ENCODE data around the gene SBK3. TPM values are rescaled to one million over a fixed set of nuclear protein-coding genes. Genes with fewer than 3 reads are reported as not detected.
"Not testable (repeated sequence)": the region's sequence is repeated elsewhere in the genome, so short reads cannot be mapped to it uniquely, and the experiment has no call there.

The SBK3 gene
- total and polyA plus RNA-seq, 8 donors, result 0.20 to 6.2 (median 0.56) TPM; not detected in 3

- H3K4me1 ChIP-seq, result peaks cover 0 to 28% (median 7%) of the 10 kb centered on the region in 4 donors
- no peak for DNase-seq
- peaks cover 0 to 39% (median 15%) of the 10 kb centered on the region in 4 donors for H3K36me3 ChIP-seq
- H3K9me3 ChIP-seq, result no peaks in the 10 kb centered on the region
- H3K27me3 ChIP-seq, result peaks cover 0 to 15% (median 8%) of the 10 kb centered on the region in 3 donors
- no peak overlapping the region for H3K27ac ChIP-seq
- 29 to 45% (median 41%) methylated on average over 2 of the region's 2 CpGs for WGBS, 5 donors
- TF ChIP-seq POLR2AphosphoS5 (IDR thresholded peaks at IDR 0.05) (no peak), CTCF (IDR thresholded peaks at IDR 0.05) (no peak), EP300 (IDR thresholded peaks at IDR 0.05) (no peak), POLR2A (IDR thresholded peaks at IDR 0.05) (no peak)
- intact Hi-C loops (cut with DNase I; ENCODE audit: low total_unique reads), result loop anchor here (10.0 kb wide), 2 partner anchors 214 to 354 kb away; partner anchors contain the start of genes BRSK1, HSPBP1 and TNNT1
- no peak overlapping the region for H3K4me3 ChIP-seq
Measured at GRCh38 chr19:55498246-55498840, 47.0 kb downstream of the SBK3 start.

- peaks cover 0 to 32% (median 7%) of the 10 kb centered on the region in 4 donors for H3K4me1 ChIP-seq
- no peak overlapping the region for H3K27ac ChIP-seq
- no peaks in the 10 kb centered on the region for H3K9me3 ChIP-seq
- peaks cover 0 to 21% (median 9%) of the 10 kb centered on the region in 3 donors for H3K27me3 ChIP-seq
- no peak for TF ChIP-seq EP300 (IDR thresholded peaks at IDR 0.05)
- TF ChIP-seq POLR2AphosphoS5 (IDR thresholded peaks at IDR 0.05), result no peak
- TF ChIP-seq POLR2A (IDR thresholded peaks at IDR 0.05), result no peak
- TF ChIP-seq CTCF (IDR thresholded peaks at IDR 0.05), result no peak
- no peak for DNase-seq
- 76 to 85% (median 83%) methylated on average over 4 to 13 of the region's 13 CpGs for WGBS, 5 donors
- intact Hi-C loops (cut with DNase I; ENCODE audit: low total_unique reads), result loop anchor here (10.0 kb wide), 2 partner anchors 213 to 353 kb away; partner anchors contain the start of genes BRSK1, HSPBP1 and TNNT1
- no peak overlapping the region for H3K4me3 ChIP-seq
- H3K36me3 ChIP-seq, result peaks cover 0 to 39% (median 15%) of the 10 kb centered on the region in 4 donors
Measured at GRCh38 chr19:55497763-55498162, 47.6 kb downstream of the SBK3 start.

DNA sequence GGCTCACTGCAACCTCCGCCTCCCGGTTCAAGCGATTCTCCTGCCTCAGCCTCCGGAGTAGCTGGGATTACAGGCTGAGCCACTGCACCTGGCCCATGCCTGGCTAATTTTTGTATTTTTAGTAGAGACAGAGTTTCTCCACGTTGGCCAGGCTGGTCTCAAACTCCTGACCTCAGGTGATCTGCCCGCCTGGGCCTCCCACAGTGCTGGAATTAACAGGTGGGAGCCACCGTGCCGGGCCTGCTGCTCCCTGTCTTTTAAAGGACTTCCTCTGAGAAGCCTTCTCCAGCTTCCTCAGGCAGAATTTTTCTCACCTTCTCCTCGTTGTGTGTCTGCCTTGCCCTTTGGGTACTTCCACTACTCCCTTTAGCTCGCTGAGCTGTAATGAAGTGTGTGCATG is 48.5 kb downstream of the SBK3 start:
- Histone ChIP-seq H3K27me3 (peaks cover 0 to 30% (median 9%) of the 10 kb centered on the region in 3 donors), H3K4me1 (peaks cover 0 to 42% (median 13%) of the 10 kb centered on the region in 4 donors), H3K36me3 (peaks cover 0 to 38% (median 15%) of the 10 kb centered on the region in 4 donors)
- not testable (repeated sequence) for H3K27ac ChIP-seq, H3K4me3 ChIP-seq, DNase-seq, H3K9me3 ChIP-seq
- intact Hi-C loops (cut with DNase I; ENCODE audit: low total_unique reads), result loop anchor here (10.0 kb wide), 2 partner anchors 212 to 352 kb away; partner anchors contain the start of genes BRSK1, HSPBP1 and TNNT1
- WGBS, 5 donors, result 76 to 83% (median 77%) methylated on average over 10 of the region's 10 CpGs

GRCh38 chr19:55495646-55496349 is 49.5 kb downstream of the SBK3 start:
- DNase-seq, result no peak
- Histone ChIP-seq H3K4me1 (peaks cover 0 to 52% (median 23%) of the 10 kb centered on the region in 4 donors), H3K4me3 (no peak overlapping the region), H3K27me3 (peaks cover 0 to 40% (median 9%) of the 10 kb centered on the region in 3 donors), H3K27ac (no peak overlapping the region), H3K36me3 (peaks cover 0 to 28% (median 11%) of the 10 kb centered on the region in 4 donors), H3K9me3 (no peaks in the 10 kb centered on the region)
- no peak for TF ChIP-seq EP300 (IDR thresholded peaks at IDR 0.05)
- TF ChIP-seq CTCF (IDR thresholded peaks at IDR 0.05), result no peak
- TF ChIP-seq POLR2AphosphoS5 (IDR thresholded peaks at IDR 0.05), result no peak
- no peak for TF ChIP-seq POLR2A (IDR thresholded peaks at IDR 0.05)
- WGBS, 5 donors, result 71 to 92% (median 82%) methylated on average over 11 of the region's 11 CpGs
- intact Hi-C loops (cut with DNase I; ENCODE audit: low total_unique reads), result loop anchor here (10.0 kb wide), 2 partner anchors 211 to 351 kb away; partner anchors contain the start of genes BRSK1, HSPBP1 and TNNT1

Data from stomach (tissue), 9 donors.